ENCODE results near the gene ITPA.
"Not testable (repeated sequence)": the region's sequence is repeated elsewhere in the genome, so short reads cannot be mapped to it uniquely, and the experiment has no call there.

The ITPA gene

DNA sequence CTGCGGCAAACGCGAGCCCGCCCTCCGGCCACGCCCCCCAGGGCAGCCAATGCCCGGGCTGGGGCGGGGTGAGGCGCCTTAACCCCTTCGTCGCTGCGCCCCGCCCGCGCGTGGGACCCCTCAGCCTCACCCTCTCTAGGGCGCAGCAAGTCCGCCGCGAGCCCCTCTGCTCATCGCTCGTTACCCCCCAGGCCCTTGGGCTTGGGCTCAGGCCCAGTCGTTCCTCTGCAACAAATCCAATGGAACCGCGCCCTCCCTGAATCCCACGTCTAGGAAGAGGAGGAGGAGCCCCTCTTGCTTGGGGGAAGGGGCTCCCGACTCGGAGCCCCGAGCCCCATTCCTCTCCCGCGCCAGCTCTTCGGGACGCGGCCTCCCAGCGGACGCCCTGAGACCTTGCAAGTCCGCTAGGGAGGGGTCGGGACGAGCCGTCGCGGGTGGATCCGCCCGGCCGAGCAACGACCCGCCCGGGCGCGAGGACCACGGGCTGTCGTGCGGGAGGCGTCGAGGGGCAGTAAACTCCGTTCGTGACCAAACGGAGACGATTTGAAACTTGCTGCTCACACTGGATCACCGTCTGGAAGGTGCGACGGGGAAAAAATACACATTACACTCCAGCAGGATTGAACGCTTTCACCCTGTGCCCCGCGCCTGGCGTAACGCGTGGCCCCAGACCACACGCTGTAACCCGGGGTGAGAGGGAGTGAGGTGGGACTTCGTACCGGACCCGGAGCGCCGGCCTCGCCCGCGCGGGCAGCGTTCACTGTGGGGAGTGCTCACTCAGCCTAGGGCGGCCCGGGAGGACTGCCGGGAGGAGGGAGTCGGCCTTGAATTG lies 35.5 kb upstream of the ITPA start:
- peak; percentile 85 for DNase-seq (ENCODE audit: low read depth)

DNA sequence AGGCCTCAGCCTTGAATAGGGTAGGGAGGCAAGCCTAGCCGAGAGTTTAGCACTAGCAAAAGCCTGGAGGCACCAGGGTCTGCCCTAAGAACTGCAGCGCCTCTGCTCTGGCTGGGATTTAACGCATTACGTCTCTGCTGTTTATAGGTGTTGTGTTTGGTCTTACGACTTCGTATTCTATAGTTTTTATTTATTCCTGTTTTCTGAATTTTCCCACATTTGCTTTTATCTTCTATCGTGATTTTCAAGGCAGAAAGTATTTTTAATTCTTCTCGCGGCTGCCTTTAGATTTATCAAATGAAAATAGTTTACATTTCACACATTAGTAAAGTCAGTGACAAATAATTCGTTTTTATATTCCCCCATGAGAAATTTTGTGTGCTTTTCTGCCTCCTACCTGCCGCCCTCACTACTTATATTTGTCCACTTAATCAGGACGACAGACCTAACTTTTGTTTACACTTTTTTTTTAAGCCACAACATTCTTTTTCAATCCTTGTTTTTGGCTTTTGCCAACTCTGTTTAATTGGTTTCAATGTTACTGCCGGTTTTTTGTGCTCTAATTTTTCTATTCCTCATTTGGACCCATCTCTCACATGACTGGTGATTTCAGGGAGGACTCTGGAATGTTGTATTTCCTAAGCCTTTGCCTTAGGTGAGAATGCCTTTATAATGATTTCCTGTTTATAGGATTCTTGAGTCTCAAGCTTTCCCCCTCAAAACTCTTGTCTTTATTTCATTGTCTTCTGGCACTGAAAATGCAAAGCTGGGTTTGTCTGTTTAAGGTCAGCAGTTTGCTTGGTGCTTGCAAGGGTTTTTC lies 34.6 kb upstream of the ITPA start:
- no peak for DNase-seq (ENCODE audit: low read depth)

DNA sequence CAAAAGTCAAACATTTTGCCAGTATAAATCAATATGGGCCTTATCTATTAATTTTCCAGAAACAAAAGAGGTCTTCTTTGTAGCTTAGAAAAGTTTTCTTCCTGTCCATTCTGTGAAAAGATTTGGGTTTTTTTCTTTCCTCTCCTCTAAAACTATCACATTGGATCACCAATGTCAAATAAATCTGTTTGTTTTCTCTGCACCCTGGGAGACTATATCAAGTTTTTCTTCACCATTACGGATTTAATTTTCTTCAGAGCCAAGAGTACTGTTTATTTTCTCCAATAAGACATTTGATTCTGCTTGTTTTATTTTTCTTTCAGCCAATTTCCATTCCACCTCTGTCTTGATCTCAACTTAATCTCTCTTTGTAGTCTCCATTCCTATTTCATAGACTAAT lies 34.0 kb upstream of the ITPA start:
- no peak for DNase-seq (ENCODE audit: low read depth)

DNA sequence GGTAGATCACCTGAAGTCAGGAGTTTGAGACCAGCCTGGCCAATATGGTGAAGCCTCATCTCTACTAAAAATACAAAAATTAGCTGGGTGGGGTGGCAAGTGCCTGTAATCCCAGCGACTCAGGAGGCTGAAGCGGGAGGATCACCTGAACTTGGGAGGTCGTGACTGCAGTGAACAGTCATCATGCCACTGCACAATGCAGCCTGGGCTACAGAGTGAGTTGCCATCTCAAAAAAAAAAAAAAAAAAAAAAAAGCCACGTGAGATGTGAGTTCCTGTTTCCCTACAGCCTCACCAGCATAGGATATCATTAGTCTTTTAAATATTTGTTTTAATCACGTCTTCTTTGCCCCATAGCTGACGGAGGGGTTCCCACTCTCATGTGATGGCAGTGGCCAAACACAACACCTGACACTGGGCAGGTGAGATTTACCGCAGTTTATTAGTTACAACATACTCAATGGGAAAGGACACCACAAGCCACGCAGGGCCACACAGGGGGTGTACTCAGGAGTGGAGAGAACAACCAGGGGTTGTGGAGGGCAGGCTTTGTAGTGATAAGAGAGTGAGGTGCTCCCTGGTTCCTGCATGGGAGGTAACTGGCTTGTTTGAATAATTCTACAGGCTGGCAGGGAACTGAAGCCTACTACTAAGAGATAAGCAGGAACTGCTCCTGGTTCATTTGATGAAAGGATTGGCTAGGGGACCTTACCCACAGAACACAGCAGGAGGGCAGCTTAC lies 31.4 kb upstream of the ITPA start:
- DNase-seq (ENCODE audit: low read depth), result no peak

DNA sequence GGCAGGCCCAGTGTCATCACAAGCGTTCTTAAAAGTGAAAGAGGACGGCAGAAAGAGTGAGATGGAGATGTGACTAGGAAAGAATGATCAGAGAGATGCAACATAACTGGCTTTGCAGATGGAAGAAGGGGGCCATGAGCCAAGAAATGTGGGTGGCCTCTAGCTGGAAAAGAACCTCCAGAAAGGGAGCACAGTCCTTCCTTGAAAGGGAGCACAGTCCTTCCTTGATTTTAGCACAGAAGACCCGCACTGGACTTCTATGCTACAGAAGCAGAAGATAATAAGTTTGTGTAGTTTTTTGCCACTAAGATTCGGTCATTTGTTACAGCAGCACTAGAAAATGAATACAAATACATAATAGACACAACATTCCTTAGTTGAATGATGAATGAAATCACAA lies 29.0 kb upstream of the ITPA start:
- DNase-seq (ENCODE audit: low read depth), result no peak

DNA sequence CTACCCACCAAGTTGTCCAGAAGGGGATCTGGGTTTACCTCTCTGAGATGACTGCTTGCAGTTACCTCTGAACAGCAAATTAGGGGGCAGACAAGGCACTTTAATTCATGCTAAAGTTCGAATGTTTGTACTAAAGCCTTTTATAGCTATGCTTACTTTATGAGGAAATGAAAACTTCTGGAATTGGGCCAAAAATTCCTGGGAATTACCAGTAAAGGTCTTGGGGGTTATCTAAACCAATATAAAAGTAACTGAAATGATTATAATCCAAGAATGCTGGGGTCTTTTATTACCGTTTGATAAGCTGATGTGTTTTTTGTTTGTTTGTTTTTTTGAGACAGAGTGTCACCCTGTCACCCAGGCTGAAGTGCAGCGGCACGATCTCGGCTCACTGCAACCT lies 28.0 kb upstream of the ITPA start:
- no peak for DNase-seq (ENCODE audit: low read depth)

DNA sequence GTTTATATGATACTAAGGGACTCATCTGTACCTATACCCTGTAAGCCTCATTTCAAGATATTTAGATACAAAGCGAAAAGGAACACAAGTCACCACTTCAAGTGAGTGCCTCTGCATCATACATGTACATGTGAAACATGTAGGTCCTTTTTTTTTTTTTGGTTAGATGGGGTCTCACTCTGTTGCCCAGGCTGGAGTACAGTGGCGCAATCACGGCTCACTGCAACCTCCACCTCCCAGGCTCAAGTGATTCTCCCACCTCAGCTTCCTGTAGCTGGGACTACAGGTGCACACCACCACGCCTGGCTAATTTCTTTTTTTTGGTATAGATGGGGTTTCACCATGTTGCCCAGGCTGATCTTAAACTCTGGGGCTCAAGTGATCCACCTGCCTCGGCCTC lies 26.9 kb upstream of the ITPA start:
- DNase-seq (ENCODE audit: low read depth), result not testable (repeated sequence)

DNA sequence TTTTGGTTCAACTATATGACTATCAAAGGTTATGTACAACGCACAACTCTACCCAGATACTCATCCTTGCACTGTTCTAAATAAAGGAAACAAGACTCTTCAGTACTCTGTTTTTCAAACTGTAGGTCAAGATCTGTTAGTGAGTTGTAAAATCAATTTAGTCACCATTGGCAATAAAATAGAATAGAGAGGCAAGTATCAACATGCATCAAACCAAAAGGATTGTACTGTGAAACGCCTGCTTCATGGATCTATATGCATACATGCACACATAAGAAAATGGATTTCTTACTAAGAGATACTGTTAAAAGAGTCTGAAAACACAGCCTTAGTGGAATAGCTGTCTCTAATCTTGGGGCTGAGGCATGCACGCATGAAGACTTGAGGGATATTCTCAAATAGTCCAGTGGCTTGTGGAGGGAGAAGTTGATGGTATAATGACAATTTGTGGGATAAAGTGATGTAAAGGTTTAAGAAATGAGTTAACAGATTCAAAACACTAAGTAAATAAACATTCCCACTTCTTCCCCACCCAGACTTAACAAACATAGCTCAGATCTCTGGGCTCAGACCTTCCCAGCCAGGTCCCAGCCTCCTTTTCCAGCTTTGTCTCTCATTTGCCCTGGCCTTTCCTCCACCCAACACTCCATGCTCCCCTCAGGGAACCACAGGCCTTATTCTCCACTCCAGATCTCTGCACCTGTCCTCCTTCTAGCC lies 25.2 kb upstream of the ITPA start:
- DNase-seq (ENCODE audit: low read depth), result no peak

DNA sequence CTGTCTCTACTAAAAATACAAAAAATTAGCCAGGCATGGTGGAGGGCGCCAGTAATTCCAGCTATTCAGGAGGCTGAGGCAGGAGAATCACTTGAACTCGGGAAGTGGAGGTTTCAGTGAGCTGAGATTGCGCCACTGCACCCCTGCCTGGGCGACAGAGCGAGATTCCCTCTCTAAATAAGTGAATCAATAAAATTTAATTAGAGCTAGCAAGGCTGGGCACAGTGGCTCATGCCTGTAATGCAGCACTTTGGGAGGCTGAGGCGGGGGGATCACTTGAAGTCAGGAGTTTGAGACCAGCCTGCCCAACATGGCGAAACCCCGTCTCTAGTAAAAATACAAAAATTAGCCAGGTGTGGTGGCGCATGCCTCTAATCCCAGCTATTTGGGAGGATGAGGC lies 21.4 kb upstream of the ITPA start:
- not testable (repeated sequence) for DNase-seq (ENCODE audit: low read depth)

DNA sequence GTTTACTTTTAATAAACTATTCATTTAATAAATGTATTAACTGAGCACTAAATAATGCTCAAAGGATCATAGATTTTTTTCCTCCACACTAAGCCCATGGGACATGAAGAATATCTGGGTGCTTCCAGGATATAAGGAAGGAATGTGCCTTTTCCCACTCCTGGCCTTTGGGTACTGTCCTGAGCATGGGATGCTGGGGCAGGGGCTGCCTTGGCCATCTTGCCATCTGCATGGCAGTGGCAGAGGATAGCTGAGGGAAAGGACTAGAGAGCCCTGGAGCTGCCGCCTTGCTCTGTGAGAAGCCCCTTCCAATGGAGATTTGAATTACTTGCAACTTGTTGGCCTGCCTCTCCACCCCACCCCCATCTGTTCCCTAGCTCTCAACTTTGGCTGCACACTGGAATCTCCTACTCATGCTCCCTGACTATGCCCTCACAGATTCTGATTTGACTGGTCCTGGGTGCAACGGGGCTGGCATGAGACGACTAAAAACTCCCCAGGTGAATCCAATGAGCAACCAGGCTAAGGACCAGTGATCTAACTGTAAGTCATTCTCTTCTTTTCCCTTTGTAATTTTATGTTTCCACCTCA lies 20.4 kb upstream of the ITPA start:
- DNase-seq (ENCODE audit: low read depth), result no peak

DNA sequence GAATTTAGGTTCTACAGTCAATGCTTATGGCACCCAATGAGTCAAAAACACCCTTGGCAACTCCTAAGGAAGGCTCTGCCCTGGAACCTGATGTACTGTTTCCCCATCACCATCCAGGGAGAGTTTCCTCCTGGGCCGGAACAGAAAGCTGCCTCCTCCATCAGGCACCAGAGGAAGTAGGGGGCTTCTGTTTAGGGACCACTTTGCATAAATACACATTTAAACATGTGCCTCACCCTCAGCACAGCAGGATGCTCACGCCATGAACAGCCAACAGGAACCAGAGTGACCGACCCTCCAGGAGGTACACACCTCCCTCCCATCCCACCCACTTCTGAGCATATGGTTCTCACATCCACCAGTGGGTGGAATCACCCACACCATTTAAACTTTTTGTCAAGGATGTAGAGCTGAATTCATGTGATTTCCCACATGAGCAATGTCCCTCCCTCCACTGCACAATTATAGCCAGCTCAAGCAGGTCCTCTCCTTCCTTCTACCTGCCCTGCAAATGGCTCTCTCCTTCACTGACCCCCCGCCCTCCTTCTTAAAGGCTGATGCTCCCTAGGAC lies 19.7 kb upstream of the ITPA start:
- DNase-seq (ENCODE audit: low read depth), result no peak

DNA sequence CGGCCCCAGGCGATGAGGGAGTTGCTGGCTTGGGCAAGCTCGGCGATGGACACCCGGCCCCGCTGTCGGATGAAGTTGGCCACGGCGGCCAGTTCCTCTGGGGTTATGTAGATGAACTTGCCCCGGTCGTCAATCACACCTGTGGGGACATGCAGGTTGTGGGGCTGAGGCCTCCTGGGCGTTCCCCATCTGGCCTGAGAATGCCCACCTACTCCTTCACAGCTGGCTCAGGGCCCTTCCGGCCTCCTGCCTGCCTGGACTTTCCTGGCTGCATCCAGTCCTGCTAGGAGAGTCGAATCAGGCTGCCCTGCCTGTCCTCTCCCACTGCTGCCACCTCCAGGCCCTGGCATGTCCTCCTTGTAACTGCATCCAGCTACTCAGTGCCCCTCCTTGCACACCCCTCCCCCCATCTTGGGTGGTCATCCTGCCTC lies 18.6 kb upstream of the ITPA start:
- no peak for DNase-seq (ENCODE audit: low read depth)

DNA sequence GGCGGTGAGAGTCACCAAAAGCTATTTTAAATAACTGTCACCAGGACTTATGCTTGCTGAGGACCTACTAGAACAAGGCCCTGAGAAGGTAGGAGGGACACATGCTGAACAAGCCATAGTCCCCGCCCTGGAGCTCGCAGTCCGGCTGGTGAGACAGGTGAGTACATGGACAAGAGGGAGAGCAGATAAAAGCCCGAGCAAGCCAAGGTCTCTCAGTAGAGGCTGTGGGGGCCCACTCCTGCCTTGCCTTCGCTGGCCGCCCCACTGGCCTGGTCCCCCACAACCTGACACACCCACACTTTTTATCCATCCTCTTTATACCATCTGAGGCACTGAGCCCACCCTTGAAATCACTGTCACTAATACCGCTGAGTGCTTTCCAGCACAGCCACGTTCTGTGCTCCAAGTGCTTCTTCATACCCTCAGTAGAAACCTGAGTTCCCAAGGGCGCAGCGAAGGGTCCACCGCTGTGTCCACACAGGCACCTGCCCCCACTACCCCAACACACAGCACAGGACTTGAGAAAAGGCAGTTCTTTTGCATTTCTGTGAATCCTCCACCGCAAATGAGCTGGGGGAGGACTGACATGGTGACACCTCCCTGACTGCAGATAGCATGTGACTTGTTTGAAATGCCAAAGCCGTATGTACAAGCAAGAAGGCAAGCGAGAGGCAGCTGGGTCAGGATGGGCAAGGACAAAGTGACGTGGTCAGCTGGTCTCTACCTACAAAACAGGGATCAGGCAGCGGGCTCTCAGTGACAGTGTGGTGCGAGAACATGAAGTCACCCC lies 16.9 kb upstream of the ITPA start:
- no peak for DNase-seq (ENCODE audit: low read depth)

DNA sequence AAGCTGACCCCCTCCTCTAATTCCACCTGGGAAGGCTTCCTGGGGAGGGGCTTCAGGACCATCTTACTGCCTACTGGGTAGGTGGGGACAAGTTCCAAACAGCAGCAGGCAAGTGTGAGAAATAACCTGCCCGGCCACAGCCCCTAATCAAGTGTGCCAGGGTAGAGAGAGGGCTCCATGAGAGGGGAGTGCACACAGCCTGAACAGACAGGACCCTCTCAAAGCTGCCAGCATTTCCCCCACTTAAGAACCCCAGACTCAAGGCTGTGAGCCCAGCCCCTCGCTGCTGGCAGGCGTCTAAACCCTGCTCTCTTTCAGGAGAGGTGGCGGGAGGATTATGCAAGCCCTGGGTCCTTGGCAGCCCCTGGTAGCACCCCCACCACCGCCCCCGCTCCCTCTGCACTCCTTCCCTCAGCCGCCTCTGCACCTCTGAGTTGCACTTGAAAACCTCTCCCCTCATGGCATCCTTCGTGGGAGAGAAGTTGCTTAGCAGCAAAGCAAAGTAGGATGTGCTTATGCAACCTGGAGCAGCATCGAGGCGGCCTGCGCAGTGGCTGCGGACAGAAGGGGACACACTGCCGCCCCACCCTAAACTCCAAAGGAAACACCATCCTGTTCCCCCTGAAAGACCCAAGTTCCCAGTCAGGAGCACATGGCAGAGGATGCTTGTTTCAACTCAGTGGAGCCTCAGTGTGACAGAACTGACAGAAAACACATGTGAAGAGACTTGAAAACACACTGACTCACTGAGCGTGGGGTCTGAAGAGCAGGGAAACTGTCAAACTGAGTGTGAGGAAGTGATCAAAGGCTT lies 15.3 kb upstream of the ITPA start:
- no peak for DNase-seq (ENCODE audit: low read depth)

DNA sequence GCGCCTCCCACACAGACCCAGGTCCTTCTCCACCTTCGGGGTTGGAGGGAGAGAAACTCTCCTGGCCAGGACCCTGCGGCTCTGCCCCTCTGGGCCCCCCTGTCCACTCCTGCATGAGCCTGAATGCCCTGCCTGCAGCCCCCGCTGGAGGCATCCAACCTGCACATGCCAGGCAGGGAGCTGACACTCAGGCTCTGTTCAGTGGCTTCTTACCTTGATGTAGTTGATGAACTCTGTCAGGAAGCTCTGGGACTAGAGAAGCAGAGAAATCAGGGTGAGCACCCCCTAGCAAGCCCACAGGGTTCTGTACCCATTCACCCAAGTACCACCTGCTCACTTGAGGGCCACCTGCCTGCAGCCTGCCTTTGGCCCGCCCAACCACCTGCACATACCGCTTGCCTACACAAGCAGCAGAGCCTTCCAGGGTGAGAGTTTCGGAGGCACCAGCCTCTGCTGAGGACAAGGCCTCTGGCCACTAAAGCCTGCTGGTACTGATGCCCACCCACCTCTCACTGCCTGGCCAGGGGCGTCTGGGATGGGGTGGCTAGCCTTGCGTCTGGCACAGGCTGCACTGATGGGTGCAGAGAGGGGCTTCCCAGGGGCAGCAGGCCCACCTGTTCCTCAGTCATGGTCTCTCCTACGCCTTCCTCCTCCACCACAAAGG lies 14.5 kb upstream of the ITPA start:
- DNase-seq (ENCODE audit: low read depth), result no peak

DNA sequence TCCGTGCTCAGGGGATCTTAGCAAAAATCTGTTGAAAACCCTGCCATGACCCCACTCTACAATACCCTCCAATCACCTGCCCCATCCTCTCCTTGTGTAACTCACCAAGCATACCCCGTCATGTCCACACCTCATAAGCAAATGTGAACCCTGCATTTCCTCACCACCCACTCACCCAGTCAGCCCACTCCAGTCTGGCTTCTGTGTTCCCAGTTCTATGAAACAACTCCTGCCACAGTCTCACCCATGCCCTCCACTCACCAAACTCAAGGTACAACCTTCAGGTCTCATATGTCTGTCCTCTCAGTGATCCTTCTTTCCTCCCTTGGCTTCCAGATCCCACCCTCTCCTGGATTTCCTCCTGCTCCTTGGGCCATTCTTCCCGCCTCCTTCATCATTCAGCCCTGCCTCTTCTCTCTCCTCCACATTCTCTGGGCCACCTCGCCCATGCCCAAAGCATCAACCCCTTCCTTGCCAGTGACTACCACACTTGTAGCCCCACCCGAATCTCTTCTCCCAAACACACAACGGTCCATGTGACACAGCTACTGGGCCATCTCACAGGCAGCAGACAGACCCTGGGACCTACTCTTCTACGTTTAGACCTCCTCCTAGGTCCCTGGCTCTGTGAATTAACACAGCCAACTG lies 13.6 kb upstream of the ITPA start:
- DNase-seq (ENCODE audit: low read depth), result no peak

DNA sequence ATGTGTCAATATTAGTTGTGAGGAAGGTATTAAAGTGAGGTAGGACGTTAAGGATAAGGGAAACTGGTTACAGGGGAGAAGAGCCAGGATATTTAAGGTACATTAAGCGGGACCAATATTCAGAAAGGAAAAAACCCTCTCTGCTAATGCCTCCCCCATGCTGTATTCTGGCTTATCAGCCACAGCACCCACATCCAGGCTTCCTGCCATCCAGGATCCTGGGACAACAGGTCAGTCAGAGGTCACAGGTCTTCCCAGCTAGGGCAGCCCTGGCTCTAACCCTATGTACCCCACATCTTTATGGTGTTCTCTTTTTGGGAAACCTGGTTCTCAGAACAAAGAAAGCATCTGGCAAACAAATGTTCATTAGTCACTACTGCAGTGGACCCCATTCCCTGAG lies 10.1 kb upstream of the ITPA start:
- DNase-seq (ENCODE audit: low read depth), result no peak

DNA sequence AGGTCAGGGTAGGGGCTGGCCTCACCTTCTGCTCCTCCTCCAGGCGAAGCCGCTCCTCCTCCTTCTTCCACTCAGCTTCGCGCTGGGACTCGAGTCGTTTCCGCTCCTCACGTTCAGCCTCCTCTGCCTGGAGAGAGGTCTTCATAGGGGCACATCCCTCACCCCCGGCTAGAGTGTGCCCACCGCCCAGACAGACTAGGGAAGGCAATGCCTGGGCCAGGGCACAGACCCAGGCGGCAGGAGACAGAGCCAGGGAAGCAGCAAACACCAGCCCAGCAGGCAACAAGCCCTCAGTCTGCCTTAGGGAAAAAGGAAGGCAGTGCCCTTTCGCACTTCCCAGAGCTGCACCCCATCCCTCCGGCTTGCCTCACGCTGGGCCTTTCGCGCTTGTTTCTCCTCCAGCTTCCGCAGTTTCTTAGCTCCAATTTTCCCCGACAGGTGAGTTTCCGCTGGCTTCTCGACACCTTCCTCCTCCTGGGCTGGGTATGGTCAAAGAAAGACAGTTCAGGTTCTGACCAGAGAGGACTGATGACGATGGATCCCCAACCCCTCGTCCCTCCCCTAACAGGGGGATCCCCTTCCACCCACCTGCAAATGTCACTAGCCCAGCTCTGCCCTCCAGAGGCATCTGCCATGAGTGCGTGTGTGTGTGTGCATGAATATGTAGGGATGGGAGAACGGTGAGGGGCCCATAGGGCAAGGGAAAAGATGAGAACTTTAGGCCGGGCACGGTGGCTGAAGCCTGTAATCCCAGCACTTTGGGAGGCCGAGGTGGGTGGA lies 9.1 kb upstream of the ITPA start:
- no peak for DNase-seq (ENCODE audit: low read depth)
